Measurements from ENCODE around the gene VAT1L. TPM values are rescaled to one million over a fixed set of nuclear protein-coding genes. Genes with fewer than 3 reads are reported as not detected.
A peak's percentile ranks its signal among the peaks of the same experiment; 100 is the strongest.

Gene VAT1L
- total RNA-seq, 1 donor from 2014 or later = 4.8 TPM

- H3K4me1 Mint-ChIP-seq = peaks cover 6% of the 10 kb centered on the region
- H3K4me3 Mint-ChIP-seq = no peak overlapping the region
- no peaks in the 10 kb centered on the region for H3K27me3 Mint-ChIP-seq (ENCODE audit: low read depth)
- no peak for TF ChIP-seq CTCF (conservative IDR thresholded peaks at IDR 0.05)
- no peak overlapping the region for H3K27ac Mint-ChIP-seq (ENCODE audit: unreplicated experiment)
- no peak for DNase-seq (ENCODE audit: low read depth, low spot score)
- no peaks in the 10 kb centered on the region for H3K36me3 Mint-ChIP-seq (ENCODE audit: low read depth)
- no peaks in the 10 kb centered on the region for H3K9me3 Mint-ChIP-seq
Observed at GRCh38 chr16:77876776-77877175, 88.4 kb downstream of the VAT1L start.

- no peaks in the 10 kb centered on the region for H3K27me3 Mint-ChIP-seq (ENCODE audit: low read depth)
- no peaks in the 10 kb centered on the region for H3K9me3 Mint-ChIP-seq
- no peak for DNase-seq (ENCODE audit: low read depth, low spot score)
Observed at GRCh38 chr16:77877712-77878347, 89.5 kb downstream of the VAT1L start.

GRCh38 chr16:77881355-77882030 is 93.1 kb downstream of the VAT1L start:
- Mint-ChIP-seq H3K9me3 (no peaks in the 10 kb centered on the region), H3K4me1 (peaks cover 10% of the 10 kb centered on the region), H3K27me3 (ENCODE audit: low read depth) (no peaks in the 10 kb centered on the region), H3K27ac (ENCODE audit: unreplicated experiment) (peak overlapping the region; percentile 12), H3K36me3 (ENCODE audit: low read depth) (no peaks in the 10 kb centered on the region), H3K4me3 (no peak overlapping the region)
- no peak for TF ChIP-seq CTCF (conservative IDR thresholded peaks at IDR 0.05)
- no peak for DNase-seq (ENCODE audit: low read depth, low spot score)

More at GRCh38 chr16:77877712-77878347, 89.5 kb downstream of the VAT1L start:
- H3K27ac Mint-ChIP-seq (ENCODE audit: unreplicated experiment) = no peak overlapping the region
- no peaks in the 10 kb centered on the region for H3K36me3 Mint-ChIP-seq (ENCODE audit: low read depth)
- H3K4me3 Mint-ChIP-seq = no peak overlapping the region
- peaks cover 10% of the 10 kb centered on the region for H3K4me1 Mint-ChIP-seq
- TF ChIP-seq CTCF (conservative IDR thresholded peaks at IDR 0.05) = no peak

GRCh38 chr16:77882358-77882757 is 94.0 kb downstream of the VAT1L start:
- Mint-ChIP-seq H3K27ac (ENCODE audit: unreplicated experiment) (no peak overlapping the region), H3K4me1 (peaks cover 10% of the 10 kb centered on the region), H3K9me3 (no peaks in the 10 kb centered on the region), H3K4me3 (no peak overlapping the region), H3K27me3 (ENCODE audit: low read depth) (no peaks in the 10 kb centered on the region), H3K36me3 (ENCODE audit: low read depth) (no peaks in the 10 kb centered on the region)
- no peak for DNase-seq (ENCODE audit: low read depth, low spot score)
- no peak for TF ChIP-seq CTCF (conservative IDR thresholded peaks at IDR 0.05)

GRCh38 chr16:77885571-77886295 is 97.4 kb downstream of the VAT1L start:
- Mint-ChIP-seq H3K36me3 (ENCODE audit: low read depth) (no peaks in the 10 kb centered on the region), H3K27me3 (ENCODE audit: low read depth) (no peaks in the 10 kb centered on the region), H3K9me3 (no peaks in the 10 kb centered on the region), H3K4me3 (no peak overlapping the region), H3K4me1 (peaks cover 10% of the 10 kb centered on the region), H3K27ac (ENCODE audit: unreplicated experiment) (no peak overlapping the region)
- no peak for DNase-seq (ENCODE audit: low read depth, low spot score)
- no peak for TF ChIP-seq CTCF (conservative IDR thresholded peaks at IDR 0.05)

Measured in neural crest cell (in vitro differentiated cells).